ENCODE data around the gene VAT1. TPM values are rescaled to one million over a fixed set of nuclear protein-coding genes. Genes with fewer than 3 reads are reported as not detected.

VAT1 gene
- total and polyA plus RNA-seq, 2 of the 13 experiments (the other 11 are each of a cell fraction or from before 2014, with no cell fraction given), result 143 to 205 TPM

DNA sequence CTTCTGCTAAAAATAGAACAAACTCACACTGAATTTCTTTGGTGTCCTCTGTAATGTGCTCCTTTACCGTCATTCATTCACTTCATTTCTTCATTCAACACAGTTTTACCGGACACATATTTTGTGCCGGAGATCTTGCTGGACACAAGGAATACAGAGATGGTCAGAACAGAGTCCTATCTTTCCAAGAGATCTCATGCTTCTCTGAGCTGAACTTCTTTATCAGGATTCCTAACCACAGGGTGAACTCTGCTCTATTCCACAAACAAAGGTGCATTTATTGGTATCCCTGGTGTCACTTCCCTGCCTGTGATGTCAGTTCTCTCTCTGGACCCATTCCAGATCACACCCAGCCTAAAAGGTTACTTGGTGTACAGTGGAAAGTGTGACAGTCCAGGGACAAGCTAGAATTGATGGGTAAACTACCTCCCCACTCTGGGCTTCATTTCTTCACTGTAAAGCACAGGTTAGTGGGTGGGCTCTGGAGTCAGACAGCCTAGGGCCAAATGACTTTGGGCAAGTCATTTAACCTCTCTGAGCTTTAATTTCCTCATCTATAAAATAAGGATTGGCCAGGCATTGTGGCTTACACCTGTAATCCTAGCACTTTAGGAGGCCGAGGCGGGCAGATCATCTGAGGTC lies 11.4 kb downstream of the VAT1 start (continued):
- TF ChIP-seq, protein P1, sequence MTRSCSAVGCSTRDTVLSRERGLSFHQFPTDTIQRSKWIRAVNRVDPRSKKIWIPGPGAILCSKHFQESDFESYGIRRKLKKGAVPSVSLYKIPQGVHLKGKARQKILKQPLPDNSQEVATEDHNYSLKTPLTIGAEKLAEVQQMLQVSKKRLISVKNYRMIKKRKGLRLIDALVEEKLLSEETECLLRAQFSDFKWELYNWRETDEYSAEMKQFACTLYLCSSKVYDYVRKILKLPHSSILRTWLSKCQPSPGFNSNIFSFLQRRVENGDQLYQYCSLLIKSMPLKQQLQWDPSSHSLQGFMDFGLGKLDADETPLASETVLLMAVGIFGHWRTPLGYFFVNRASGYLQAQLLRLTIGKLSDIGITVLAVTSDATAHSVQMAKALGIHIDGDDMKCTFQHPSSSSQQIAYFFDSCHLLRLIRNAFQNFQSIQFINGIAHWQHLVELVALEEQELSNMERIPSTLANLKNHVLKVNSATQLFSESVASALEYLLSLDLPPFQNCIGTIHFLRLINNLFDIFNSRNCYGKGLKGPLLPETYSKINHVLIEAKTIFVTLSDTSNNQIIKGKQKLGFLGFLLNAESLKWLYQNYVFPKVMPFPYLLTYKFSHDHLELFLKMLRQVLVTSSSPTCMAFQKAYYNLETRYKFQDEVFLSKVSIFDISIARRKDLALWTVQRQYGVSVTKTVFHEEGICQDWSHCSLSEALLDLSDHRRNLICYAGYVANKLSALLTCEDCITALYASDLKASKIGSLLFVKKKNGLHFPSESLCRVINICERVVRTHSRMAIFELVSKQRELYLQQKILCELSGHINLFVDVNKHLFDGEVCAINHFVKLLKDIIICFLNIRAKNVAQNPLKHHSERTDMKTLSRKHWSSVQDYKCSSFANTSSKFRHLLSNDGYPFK (CRISPR knock-in tag; IDR thresholded peaks at IDR 0.05; ENCODE audit: borderline replicate concordance), result no peak
- TF ChIP-seq RORA (CRISPR knock-in tag; IDR thresholded peaks at IDR 0.05) (no peak), ZNF274 (CRISPR knock-in tag; IDR thresholded peaks at IDR 0.05) (no peak), ZNF17 (CRISPR knock-in tag; IDR thresholded peaks at IDR 0.05) (no peak), ZSCAN12 (CRISPR knock-in tag; IDR thresholded peaks at IDR 0.05) (0 out of 2 replicates have a peak, but pooled peaks have one; percentile 18), ZSCAN22 (CRISPR knock-in tag; IDR thresholded peaks at IDR 0.05) (no peak), MIXL1 (CRISPR knock-in tag; IDR thresholded peaks at IDR 0.05) (peak; percentile 56; the same call in 1 of the 2 replicates), FOXO1 (CRISPR knock-in tag; IDR thresholded peaks at IDR 0.05) (no peak; the same call in 1 of the 2 replicates), ZNF839 (CRISPR knock-in tag; IDR thresholded peaks at IDR 0.05; ENCODE audit: borderline replicate concordance) (no peak), ZNF615 (CRISPR knock-in tag; IDR thresholded peaks at IDR 0.05; ENCODE audit: borderline replicate concordance) (no peak), PLRG1 (conservative IDR thresholded peaks at IDR 0.05) (no peak), AKAP8 (CRISPR knock-in tag; IDR thresholded peaks at IDR 0.05) (no peak; the same call in 1 of the 2 replicates), ZNF777 (CRISPR knock-in tag; IDR thresholded peaks at IDR 0.05) (no peak)
- TF ChIP-seq, protein P2, sequence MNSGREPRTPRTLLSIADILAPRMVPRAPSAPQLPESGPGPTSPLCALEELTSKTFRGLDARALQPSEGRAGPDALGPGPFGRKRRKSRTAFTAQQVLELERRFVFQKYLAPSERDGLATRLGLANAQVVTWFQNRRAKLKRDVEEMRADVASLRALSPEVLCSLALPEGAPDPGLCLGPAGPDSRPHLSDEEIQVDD (CRISPR knock-in tag; IDR thresholded peaks at IDR 0.05; ENCODE audit: borderline replicate concordance), result no peak
- TF ChIP-seq, protein P3, sequence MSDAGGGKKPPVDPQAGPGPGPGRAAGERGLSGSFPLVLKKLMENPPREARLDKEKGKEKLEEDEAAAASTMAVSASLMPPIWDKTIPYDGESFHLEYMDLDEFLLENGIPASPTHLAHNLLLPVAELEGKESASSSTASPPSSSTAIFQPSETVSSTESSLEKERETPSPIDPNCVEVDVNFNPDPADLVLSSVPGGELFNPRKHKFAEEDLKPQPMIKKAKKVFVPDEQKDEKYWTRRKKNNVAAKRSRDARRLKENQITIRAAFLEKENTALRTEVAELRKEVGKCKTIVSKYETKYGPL (CRISPR knock-in tag; IDR thresholded peaks at IDR 0.05), result no peak
- TF ChIP-seq, protein P4, sequence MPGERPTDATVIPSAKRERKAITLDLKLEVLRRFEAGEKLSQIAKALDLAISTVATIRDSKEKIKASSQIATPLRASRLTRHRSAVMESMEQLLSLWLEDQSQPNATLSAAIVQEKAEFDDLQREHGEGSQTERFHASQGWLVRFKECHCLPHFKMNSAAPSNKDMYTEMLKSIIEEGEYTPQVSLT (CRISPR knock-in tag; IDR thresholded peaks at IDR 0.05; ENCODE audit: borderline replicate concordance, low read depth), result no peak; the same call in 1 of the 2 replicates
- TF ChIP-seq, protein P5, sequence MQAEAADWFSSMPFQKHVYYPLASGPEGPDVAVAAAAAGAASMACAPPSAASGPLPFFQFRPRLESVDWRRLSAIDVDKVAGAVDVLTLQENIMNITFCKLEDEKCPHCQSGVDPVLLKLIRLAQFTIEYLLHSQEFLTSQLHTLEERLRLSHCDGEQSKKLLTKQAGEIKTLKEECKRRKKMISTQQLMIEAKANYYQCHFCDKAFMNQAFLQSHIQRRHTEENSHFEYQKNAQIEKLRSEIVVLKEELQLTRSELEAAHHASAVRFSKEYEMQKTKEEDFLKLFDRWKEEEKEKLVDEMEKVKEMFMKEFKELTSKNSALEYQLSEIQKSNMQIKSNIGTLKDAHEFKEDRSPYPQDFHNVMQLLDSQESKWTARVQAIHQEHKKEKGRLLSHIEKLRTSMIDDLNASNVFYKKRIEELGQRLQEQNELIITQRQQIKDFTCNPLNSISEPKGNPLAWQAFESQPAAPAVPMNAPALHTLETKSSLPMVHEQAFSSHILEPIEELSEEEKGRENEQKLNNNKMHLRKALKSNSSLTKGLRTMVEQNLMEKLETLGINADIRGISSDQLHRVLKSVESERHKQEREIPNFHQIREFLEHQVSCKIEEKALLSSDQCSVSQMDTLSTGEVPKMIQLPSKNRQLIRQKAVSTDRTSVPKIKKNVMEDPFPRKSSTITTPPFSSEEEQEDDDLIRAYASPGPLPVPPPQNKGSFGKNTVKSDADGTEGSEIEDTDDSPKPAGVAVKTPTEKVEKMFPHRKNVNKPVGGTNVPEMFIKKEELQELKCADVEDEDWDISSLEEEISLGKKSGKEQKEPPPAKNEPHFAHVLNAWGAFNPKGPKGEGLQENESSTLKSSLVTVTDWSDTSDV (CRISPR knock-in tag; IDR thresholded peaks at IDR 0.05), result no peak
